GM12878 (cell line): ENCODE data around the gene NAP1L1. TPM values are rescaled to one million over a fixed set of nuclear protein-coding genes. Genes with fewer than 3 reads are reported as not detected.

Experiments
- ATAC-seq: fragments of 200-7000 bp; cut with Tn5 transposase; 3 replicates; pipeline ENCODE4 v1.9.1; 2020; ENCODE audit warnings: mild to moderate bottlenecking, moderate library complexity
- BruUV-seq: library from RNA; stranded (reverse); fragments of 400-500 nt; replicated peaks from 2 replicates; lab custom pipeline; 2021; lab: Mats Ljungman, UMichigan
- CTCF ChIA-PET: fragments of 300-600 bp; sonication (Branson Sonifier 250); formaldehyde crosslinking; extraction: SDS; loops from one replicate; lab custom pipeline; 2021; ENCODE audit warnings: inconsistent platforms; lab: Yijun Ruan, JAX
- POLR2A ChIA-PET: fragments of 350-600 bp; formaldehyde crosslinking; extraction: SDS; loops from one replicate; lab custom pipeline; 2021; ENCODE audit warnings: inconsistent platforms; lab: Charles Lee
- RAD21 ChIA-PET: fragments of 300-600 bp; sonication (Branson Sonifier 250); formaldehyde crosslinking; loops from one replicate; lab custom pipeline; 2023; ENCODE audit warnings: antibody characterized with exemption; ENCODE audit not compliant: unreplicated experiment; lab: Charles Lee
- SMC1A ChIA-PET: fragments of 300-600 bp; sonication (Branson Sonifier 250); formaldehyde crosslinking; loops from one replicate; lab custom pipeline; 2023; ENCODE audit not compliant: unreplicated experiment, uncharacterized antibody; lab: Charles Lee
- DNase-seq: peaks from one replicate; pipeline ENCODE4 v3.0.0-alpha.2; 2011; ENCODE audit warnings: low read depth, low spot score
- FAIRE-seq: peaks from 3 replicates; lab custom pipeline; 2011; peaks lifted over from hg19 to GRCh38; lab: Jason Lieb, UNC
- H2AFZ ChIP-seq: 2 replicates; pipeline ENCODE4 v1.6.0; 2011; ENCODE audit warnings: low read depth, low read length, control low read depth; ENCODE audit not compliant: control insufficient read depth
- H3K27ac ChIP-seq: 2 replicates; pipeline ENCODE4 v1.5.1; 2011; ENCODE audit warnings: control low read depth; ENCODE audit not compliant: control insufficient read depth, insufficient read depth
- H3K27me3 ChIP-seq, 2 experiments: replicated peaks in 1 of 2; 2 replicates each; pipeline versions ENCODE4 v1.6.0 to v1.6.1; 2011; ENCODE audit warnings: low read length in 1 of 2; ENCODE audit not compliant: control insufficient read depth in 2 of 2, insufficient read depth in 2 of 2
- H3K36me3 ChIP-seq, 2 experiments: 2 replicates each; pipeline ENCODE4 v1.5.1; 2011; ENCODE audit warnings: low read length in 1 of 2; ENCODE audit not compliant: control insufficient read depth in 2 of 2, insufficient read depth in 2 of 2
- H3K4me1 ChIP-seq: 2 replicates; pipeline ENCODE4 v1.6.1; 2011; ENCODE audit warnings: mild to moderate bottlenecking, low read length, moderate library complexity, mixed read lengths; ENCODE audit not compliant: control insufficient read depth, insufficient read depth
- H3K4me2 ChIP-seq: 2 replicates; pipeline ENCODE4 v1.6.0; 2011; ENCODE audit warnings: control low read depth; ENCODE audit not compliant: control insufficient read depth, insufficient read depth
- H3K4me3 ChIP-seq: fragments of 200-600 bp; sonication (generic); 2 replicates; pipeline ENCODE4 v1.5.1; 2016
- H3K79me2 ChIP-seq: 2 replicates; pipeline ENCODE4 v1.6.0; 2011; ENCODE audit warnings: low read length; ENCODE audit not compliant: control insufficient read depth, insufficient read depth
- H3K9ac ChIP-seq: 2 replicates; pipeline ENCODE4 v1.8.0; 2011; ENCODE audit warnings: low read length, control low read depth, mixed read lengths; ENCODE audit not compliant: control insufficient read depth, insufficient read depth
- H3K9me3 ChIP-seq: replicated peaks from 3 replicates; pipeline ENCODE4 v1.5.1; 2011; ENCODE audit warnings: mild to moderate bottlenecking, low read length; ENCODE audit not compliant: control insufficient read depth, insufficient read depth
- H4K20me1 ChIP-seq: 2 replicates; pipeline ENCODE4 v1.6.0; 2011; ENCODE audit not compliant: control insufficient read depth, insufficient read depth
- CBX3 ChIP-seq: fragments of 200-600 bp; sonication (generic); IDR thresholded peaks from 2 replicates; pipeline ENCODE4 v1.6.1; 2016; ENCODE audit warnings: low read depth, borderline replicate concordance
- CREB1 ChIP-seq: IDR thresholded peaks from 2 replicates; pipeline ENCODE4 v1.6.1; 2012; ENCODE audit warnings: low read depth, mild to moderate bottlenecking, inconsistent platforms
- CREM ChIP-seq: IDR thresholded peaks from 2 replicates; pipeline ENCODE4 v1.6.1; 2014; ENCODE audit warnings: antibody characterized with exemption, low read depth
- KLF5 ChIP-seq: fragments of 450-650 bp; IDR thresholded peaks from 2 replicates; pipeline ENCODE4 v1.6.1; 2014; ENCODE audit warnings: mild to moderate bottlenecking; ENCODE audit not compliant: partially characterized antibody
- NRF1 ChIP-seq: conservative IDR thresholded peaks from 2 replicates; pipeline ENCODE4 v1.6.1; 2011; ENCODE audit warnings: mild to moderate bottlenecking, low read depth, low read length, improper control_type of control experiment
- PAX5 ChIP-seq: IDR thresholded peaks from 2 replicates; pipeline ENCODE4 v1.6.1; 2011; ENCODE audit warnings: low read depth, low read length, borderline replicate concordance
- TBL1XR1 ChIP-seq: IDR thresholded peaks from 2 replicates; pipeline ENCODE4 v1.6.1; 2012; ENCODE audit warnings: low read depth, low read length, improper control_type of control experiment
- ZSCAN29 ChIP-seq: fragments of 450-650 bp; IDR thresholded peaks from 2 replicates; pipeline ENCODE4 v1.6.1; 2017; ENCODE audit warnings: mild to moderate bottlenecking, moderate library complexity
- whole genome bisulfite sequencing: methylation state at CpG from one replicate; pipeline ENCODE4 v1.1.6; 2016; ENCODE audit warnings: low lambda C conversion rate; ENCODE audit not compliant: insufficient replicate concordance, insufficient coverage; ENCODE audit errors: missing lambda C conversion rate; 5-methylcytosine and 5-hydroxymethylcytosine counted together
- in situ Hi-C: fragments of 300-500 bp; cut with MboI; formaldehyde crosslinking; loops from 9 replicates; pipeline ENCODE4 v1.14.3; 2018; ENCODE audit warnings: mixed read lengths
- intact Hi-C: fragments of 100-400 bp; cut with micrococcal nuclease; formaldehyde crosslinking; loops from one replicate; pipeline ENCODE4 v1.14.2; 2022; ENCODE audit not compliant: unreplicated experiment
- polyA plus RNA-seq, 11 experiments: library from polyadenylated mRNA; depleted of rRNA in 4 of 11; unstranded in 6 of 11; stranded (reverse) in 5 of 11; fragments of >200 nt; fragmentation: Nextera tagmentation in 4 of 11; fragmentation: Illumina TruSeq in 1 of 11; extraction: Ambion mirVana in 4 of 11; extraction: Trizol in 1 of 11; gene quantifications; 1 replicate in 1 of 11; 2 replicates in 10 of 11; pipeline versions ENCODE4 v1.2.1 to v1.2.3, GENCODE V29; 2011 to 2016; ENCODE audit warnings: inconsistent platforms in 2 of 11, missing spikeins in 2 of 11, low read depth in 1 of 11
- total RNA-seq, 4 experiments: library from RNA; depleted of rRNA in 3 of 4; stranded (reverse); fragments of >200 nt in 3 of 4; fragmentation: Illumina TruSeq in 1 of 4; extraction: Trizol in 1 of 4; gene quantifications; 2 replicates each; pipeline versions ENCODE4 v1.2.1 to v1.2.3, GENCODE V29; 2013 to 2021
- TF ChIP-seq, protein P1 (sequence below): IDR thresholded peaks from 2 replicates; pipeline ENCODE4 v1.6.1; 2012; ENCODE audit warnings: low read depth, low read length, improper control_type of control experiment

Gene NAP1L1
- total and polyA plus RNA-seq, 10 of the 15 experiments (the other 5 are each of a cell fraction or from before 2014, with no cell fraction given): 256 to 1,036 (median 536) TPM

DNA sequence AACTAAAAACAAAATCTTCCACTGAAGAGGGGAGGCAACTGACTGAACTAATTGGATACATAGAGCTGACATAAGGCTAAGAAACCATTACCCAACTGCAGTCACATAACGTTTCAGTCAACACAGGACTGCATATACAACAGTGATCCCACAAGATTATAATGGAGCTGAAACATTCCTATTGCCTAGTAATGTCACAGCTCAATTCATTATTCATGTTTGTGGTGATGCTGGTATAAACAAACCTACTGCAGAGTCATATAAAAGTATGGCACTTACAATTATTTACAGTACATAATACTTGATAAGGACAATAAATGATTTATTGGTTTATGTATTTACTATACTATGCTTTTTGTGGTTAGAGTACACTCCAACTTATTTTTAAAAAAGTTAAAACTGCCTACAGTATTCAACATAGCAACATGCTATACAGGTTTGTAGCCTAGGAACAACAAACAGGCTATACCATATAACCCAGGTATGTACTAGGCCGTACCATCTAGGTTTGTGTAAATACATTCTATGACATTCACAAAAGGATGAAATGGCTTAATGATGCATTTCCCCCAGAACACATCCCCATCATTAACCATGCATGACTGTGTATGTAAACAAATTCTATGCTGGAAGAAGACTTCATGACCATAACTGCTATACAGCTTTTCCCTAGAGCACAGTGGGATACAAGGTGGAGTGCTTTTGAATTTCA, 4.3 kb downstream of the NAP1L1 start:
- Histone ChIP-seq H3K36me3 (0 out of 4 replicates have a peak, but pooled peaks cover 0 to 2% of the 10 kb centered on the region in 2 experiments), H3K4me3 (peak overlapping the region; percentile 22; the same call in 1 of the 2 replicates), H3K4me1 (0 out of 2 replicates have a peak, but pooled peaks cover 7% of the 10 kb centered on the region), H2AFZ (no peak overlapping the region), H3K9ac (no peak overlapping the region), H3K27me3 (no peaks in the 10 kb centered on the region; a peak in 1 of 4 replicates), H3K4me2 (peak overlapping the region; percentile 52), H3K79me2 (peaks cover 91% of the 10 kb centered on the region), H4K20me1 (no peaks in the 10 kb centered on the region), H3K9me3 (no peaks in the 10 kb centered on the region), H3K27ac (no peak overlapping the region)
- ATAC-seq (no peak), DNase-seq (no peak), FAIRE-seq (no peak)
- ChIA-PET CTCF (interaction anchor here (0.6 to 2.0 kb wide), 12 partner anchors 8 to 595 kb away, joined by 3 to 5 read pairs (median 3); partner anchors contain the start of gene BBS10), RAD21 (interaction anchor here (1.1 kb wide), 2 partner anchors 268 to 452 kb away, joined by 3 read pairs; partner anchors contain the start of gene BBS10), POLR2A (interaction anchor here (0.6 to 2.7 kb wide), 4 partner anchors 32 to 546 kb away, joined by 3 to 11 read pairs (median 6); partner anchors contain the start of gene PHLDA1), SMC1A (interaction anchor here (1.0 to 4.4 kb wide), 10 partner anchors 8 to 554 kb away, joined by 3 to 29 read pairs (median 6); partner anchors contain the start of gene BBS10)
- TF ChIP-seq KLF5 (no peak), CREM (no peak), NRF1 (no peak), CREB1 (no peak), PAX5 (0 out of 2 replicates have a peak, but pooled peaks have one; percentile 15), TBL1XR1 (no peak), CBX3 (no peak), ZSCAN29 (no peak)
- TF ChIP-seq, protein P1, sequence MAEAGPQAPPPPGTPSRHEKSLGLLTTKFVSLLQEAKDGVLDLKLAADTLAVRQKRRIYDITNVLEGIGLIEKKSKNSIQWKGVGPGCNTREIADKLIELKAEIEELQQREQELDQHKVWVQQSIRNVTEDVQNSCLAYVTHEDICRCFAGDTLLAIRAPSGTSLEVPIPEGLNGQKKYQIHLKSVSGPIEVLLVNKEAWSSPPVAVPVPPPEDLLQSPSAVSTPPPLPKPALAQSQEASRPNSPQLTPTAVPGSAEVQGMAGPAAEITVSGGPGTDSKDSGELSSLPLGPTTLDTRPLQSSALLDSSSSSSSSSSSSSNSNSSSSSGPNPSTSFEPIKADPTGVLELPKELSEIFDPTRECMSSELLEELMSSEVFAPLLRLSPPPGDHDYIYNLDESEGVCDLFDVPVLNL: no peak
- WGBS: 85% methylated on average over 2 of the region's 2 CpGs
- in situ Hi-C loops: loop anchor here (25.0 kb wide), 1 partner anchor 982 kb away; the partner anchor contains the start of gene E2F7
- intact Hi-C loops: loop anchor here (5.0 to 10.0 kb wide), 6 partner anchors 62 to 685 kb away; partner anchors contain the start of genes OSBPL8 and ZDHHC17
- no TSS peak for BruUV-seq
